ENCODE results near the gene GNB4. TPM values are rescaled to one million over a fixed set of nuclear protein-coding genes. Genes with fewer than 3 reads are reported as not detected.

Gene GNB4
- total RNA-seq (10 to 100 TPM in 8 of 9 donors, 1 to 10 TPM in 1; 9.4 to 21.8 (median 13.7) TPM), polyA plus RNA-seq (1 to 10 TPM; 2.6 to 9.9 (median 4.7) TPM)
- long read RNA-seq, donor 1, full-length matches to known transcripts, result 2 of 2 reads
- long read RNA-seq, donor 1, partial matches to known transcripts, result 0 of 2 reads
- long read RNA-seq, donor 1, other reads (novel, unspliced or antisense), result 0 of 2 reads
- long read RNA-seq, donor 2, full-length matches to known transcripts, result 2 of 2 reads
- long read RNA-seq, donor 2, partial matches to known transcripts, result 0 of 2 reads
- long read RNA-seq, donor 2, other reads (novel, unspliced or antisense), result 0 of 2 reads
- long read RNA-seq, donor 3, full-length matches to known transcripts, result 2 of 2 reads
- long read RNA-seq, donor 3, partial matches to known transcripts, result 0 of 2 reads
- long read RNA-seq, donor 3, other reads (novel, unspliced or antisense), result 0 of 2 reads
- long read RNA-seq, donor 4, full-length matches to known transcripts, result 2 of 2 reads
- long read RNA-seq, donor 4, partial matches to known transcripts, result 0 of 2 reads
- long read RNA-seq, donor 4, other reads (novel, unspliced or antisense), result 0 of 2 reads
- long read RNA-seq, donor 5, full-length matches to known transcripts, result 2 of 5 reads
- long read RNA-seq, donor 5, partial matches to known transcripts, result 2 of 5 reads
- long read RNA-seq, donor 5, other reads (novel, unspliced or antisense), result 1 of 5 reads
- long read RNA-seq, donor 6, full-length matches to known transcripts, result 4 of 7 reads
- long read RNA-seq, donor 6, partial matches to known transcripts, result 0 of 7 reads
- long read RNA-seq, donor 6, other reads (novel, unspliced or antisense), result 3 of 7 reads
- long read RNA-seq, donor 7, result 0 reads
- long read RNA-seq, donor 8, full-length matches to known transcripts, result 2 of 2 reads
- long read RNA-seq, donor 8, partial matches to known transcripts, result 0 of 2 reads
- long read RNA-seq, donor 8, other reads (novel, unspliced or antisense), result 0 of 2 reads
- long read RNA-seq, donor 9, result 0 reads
- long read RNA-seq, donor 10, full-length matches to known transcripts, result 1 of 1 reads
- long read RNA-seq, donor 10, partial matches to known transcripts, result 0 of 1 reads
- long read RNA-seq, donor 10, other reads (novel, unspliced or antisense), result 0 of 1 reads

DNA sequence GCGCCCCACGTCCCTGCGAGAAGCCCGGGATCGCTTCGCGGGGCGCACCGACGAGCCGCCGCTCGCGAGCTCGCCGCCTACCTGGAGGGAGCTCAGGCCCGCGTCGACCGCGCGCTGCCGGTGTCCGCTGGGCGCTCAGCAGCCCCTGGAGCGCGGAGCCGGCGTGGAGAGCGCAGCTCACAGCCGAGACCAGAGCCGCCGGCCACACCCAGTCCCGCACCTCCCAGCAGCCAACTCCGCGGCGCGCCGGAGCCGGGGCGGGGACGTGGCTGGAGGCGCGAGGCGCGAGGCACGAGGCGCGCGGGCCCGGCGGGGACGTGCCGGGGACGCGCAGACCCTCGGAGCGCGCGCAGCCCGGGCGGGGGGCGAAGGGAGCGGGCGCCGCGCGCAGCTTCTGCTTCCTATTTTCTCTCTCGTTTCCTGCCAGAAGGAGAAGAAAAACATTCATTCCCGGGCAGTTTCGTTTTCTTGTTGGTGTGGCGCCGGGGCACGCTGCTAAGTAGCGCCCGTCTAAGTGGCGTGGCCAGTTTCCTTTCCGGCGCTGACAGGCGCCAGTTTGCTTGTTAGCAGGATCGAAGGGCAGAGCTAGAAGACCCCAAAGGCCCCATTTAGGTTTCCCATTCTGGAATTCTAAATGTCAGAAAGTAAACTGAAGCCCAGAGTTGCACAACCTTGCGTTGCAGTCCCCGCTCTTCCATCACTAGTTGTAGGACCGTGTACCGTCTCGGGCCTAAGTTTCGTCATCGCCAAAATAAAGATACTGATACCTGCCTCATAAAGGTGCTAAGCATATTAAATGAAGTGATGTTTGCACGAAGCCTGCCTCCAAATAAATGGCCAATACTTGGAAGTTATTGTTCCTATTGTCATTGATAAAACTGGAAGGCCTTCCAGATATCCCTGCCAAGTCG, at the start of gene GNB4:
GNB4 (minus strand) TSS at position 206 of the 911 bp plus-strand sequence. CDS start 25,270 bp downstream, outside the sequence.
- Histone ChIP-seq H3K27me3 (no peaks in the 10 kb centered on the region), H3K4me1 (replicated peaks in 1 of 2) (peaks cover 0 to 12% of the 10 kb centered on the region in 2 donors), H3K27ac (peak within 1 kb of the TSS in 4 of 5 donors; percentile 81 to 97 (median 84)), H3K4me3 (peak within 1 kb of the TSS; percentile 2 to 86 (median 20)), H3K36me3 (replicated peaks in 1 of 2) (no peaks in the 10 kb centered on the region), H3K9me3 (replicated peaks in 1 of 3) (no peaks in the 10 kb centered on the region)
- peak; percentile 66 to 82 (median 72) for DNase-seq
- intact Hi-C loops (cut with DNase I), result no loop called here
- WGBS, 4 donors, result 1 to 5% (median 2%) methylated on average over 22 to 90 of the region's 90 CpGs
- TF ChIP-seq CTCF (IDR thresholded peaks at IDR 0.05), result peak in 1 of 6 experiments; percentile 1
- TF ChIP-seq POLR2A (IDR thresholded peaks at IDR 0.05), result peak in 1 of 2 donors; percentile 57

GRCh38 chr3:179495483-179495882, 44.2 kb upstream of the GNB4 start:
- intact Hi-C loops (cut with DNase I), result no loop called here
- peaks cover 0 to 15% (median 0%) of the 10 kb centered on the region in 3 donors for H3K9me3 ChIP-seq (replicated peaks in 1 of 3)
- TF ChIP-seq CTCF (IDR thresholded peaks at IDR 0.05), result no peak
- no peak for TF ChIP-seq POLR2A (IDR thresholded peaks at IDR 0.05)
- no peak for DNase-seq
- no peaks in the 10 kb centered on the region for H3K4me1 ChIP-seq (replicated peaks in 1 of 2)
- no peaks in the 10 kb centered on the region for H3K36me3 ChIP-seq (replicated peaks in 1 of 2)
- H3K27ac ChIP-seq, result no peak overlapping the region
- H3K27me3 ChIP-seq, result no peaks in the 10 kb centered on the region
- no peak overlapping the region for H3K4me3 ChIP-seq

GRCh38 chr3:179493260-179493659, 42.0 kb upstream of the GNB4 start:
- H3K36me3 ChIP-seq (replicated peaks in 1 of 2), result no peaks in the 10 kb centered on the region
- H3K4me1 ChIP-seq (replicated peaks in 1 of 2), result no peaks in the 10 kb centered on the region
- no peak for DNase-seq
- no peak overlapping the region for H3K27ac ChIP-seq
- H3K4me3 ChIP-seq, result no peak overlapping the region
- peaks cover 0 to 15% (median 0%) of the 10 kb centered on the region in 3 donors for H3K9me3 ChIP-seq (replicated peaks in 1 of 3)
- no peak for TF ChIP-seq CTCF (IDR thresholded peaks at IDR 0.05)
- TF ChIP-seq POLR2A (IDR thresholded peaks at IDR 0.05), result no peak
- intact Hi-C loops (cut with DNase I), result no loop called here
- H3K27me3 ChIP-seq, result no peaks in the 10 kb centered on the region
